ENCODE measurements around the gene DCHS2. TPM values are rescaled to one million over a fixed set of nuclear protein-coding genes. Genes with fewer than 3 reads are reported as not detected.

Gene DCHS2
- total and polyA plus RNA-seq, 2 of the 8 experiments (the other 6 are each of a cell fraction or from before 2014, with no cell fraction given): 0.54 to 2.6 TPM

- Histone ChIP-seq H3K9me3 (ENCODE audit: insufficient read depth in 2 of 2, low read depth in 1 of 2, low read length in 1 of 2) (no peaks in the 10 kb centered on the region), H3K9ac (replicated peaks in 1 of 4; ENCODE audit: extremely low read depth in 1 of 4, low read depth in 3 of 4, low read length in 3 of 4) (no peak overlapping the region), H3K79me1 (ENCODE audit: low read depth, low read length) (no peaks in the 10 kb centered on the region), H3K4ac (replicated peaks; ENCODE audit: insufficient read length, low read depth, low read length) (no peak overlapping the region), H3K4me3 (ENCODE audit: extremely low read depth in 1 of 4, insufficient read depth in 2 of 4, low read depth in 3 of 4, low read length in 4 of 4) (no peak overlapping the region), H2BK15ac (ENCODE audit: low read length) (no peak overlapping the region), H2BK5ac (ENCODE audit: low read depth, low read length) (no peak overlapping the region), H3K23ac (ENCODE audit: insufficient read length) (no peak overlapping the region), H3K18ac (ENCODE audit: extremely low read depth, low read length) (no peak overlapping the region), H4K91ac (replicated peaks; ENCODE audit: insufficient read length, low read length) (no peak overlapping the region), H3K79me2 (ENCODE audit: control insufficient read depth in 1 of 2, insufficient read depth in 2 of 2, low read length in 2 of 2) (no peaks in the 10 kb centered on the region), H4K8ac (ENCODE audit: extremely low read depth, insufficient read depth, low read length) (no peak overlapping the region), H3K27me3 (replicated peaks in 1 of 4; ENCODE audit: control insufficient read depth in 3 of 4, extremely low read depth in 1 of 4, insufficient read depth in 3 of 4, low read length in 3 of 4) (peaks cover 0 to 13% (median 6%) of the 10 kb centered on the region in 4 experiments; a peak in 4 of 7 replicates), H3K14ac (ENCODE audit: insufficient read length) (no peak overlapping the region), H4K5ac (ENCODE audit: insufficient read length, low read depth, low read length) (no peak overlapping the region), H3K23me2 (ENCODE audit: low read depth, low read length) (peaks cover 6% of the 10 kb centered on the region; the same call in 1 of the 2 replicates), H2BK20ac (ENCODE audit: low read length) (no peak overlapping the region), H2BK12ac (ENCODE audit: low read depth, low read length) (no peak overlapping the region), H3K27ac (ENCODE audit: low read depth, low read length) (no peak overlapping the region), H3K4me2 (ENCODE audit: insufficient read depth in 1 of 2, low read depth in 2 of 2, low read length in 2 of 2) (no peak overlapping the region), H2AK5ac (ENCODE audit: low read depth, low read length) (no peak overlapping the region), H3K36me3 (ENCODE audit: control insufficient read depth in 2 of 4, insufficient read depth in 4 of 4, low read length in 3 of 4) (no peaks in the 10 kb centered on the region), H4K20me1 (replicated peaks in 1 of 2; ENCODE audit: control insufficient read depth in 1 of 2, insufficient read depth in 2 of 2, low read length in 2 of 2) (no peaks in the 10 kb centered on the region), H3K4me1 (replicated peaks in 1 of 4; ENCODE audit: control insufficient read depth in 3 of 4, insufficient read depth in 4 of 4, low read length in 3 of 4) (no peaks in the 10 kb centered on the region; a peak in 1 of 7 replicates), H2BK120ac (replicated peaks; ENCODE audit: low read depth, low read length) (no peak overlapping the region), H3K56ac (replicated peaks; ENCODE audit: insufficient read length, low read depth, low read length) (no peak overlapping the region), H2AFZ (ENCODE audit: low read length) (no peak overlapping the region)
- 88% methylated on average over 6 of the region's 6 CpGs; no CpG with 5 or more reads in 1 of the 2 experiments for WGBS, 2 experiments (ENCODE audit: extremely low coverage in 1 of 2, insufficient coverage in 1 of 2, insufficient read length in 1 of 2, insufficient replicate concordance in 2 of 2, low coverage in 1 of 2, low lambda C conversion rate in 2 of 2, missing lambda C conversion rate in 1 of 2)
- no peak for DNase-seq (ENCODE audit: low read depth in 1 of 2, low spot score in 2 of 2)
- POLR2A ChIA-PET (ENCODE audit: partially characterized antibody): no interaction called here
- TF ChIP-seq CTBP2 (IDR thresholded peaks at IDR 0.05; ENCODE audit: borderline replicate concordance, insufficient read depth, insufficient read length, low read length) (no peak), BRCA1 (IDR thresholded peaks at IDR 0.05; ENCODE audit: low read depth, low read length) (no peak), RAD21 (IDR thresholded peaks at IDR 0.05 in 1 of 2, conservative IDR thresholded peaks at IDR 0.05 in 1 of 2; ENCODE audit: low read depth in 2 of 2, low read length in 2 of 2) (no peak)
- FAIRE-seq: no peak
- CTCF ChIA-PET (ENCODE audit: partially characterized antibody): interaction anchor here (0.9 to 1.6 kb wide), 2 partner anchors 17 to 81 kb away, joined by 3 to 4 read pairs; no protein-coding TSS in a partner anchor
These were observed 70.0 kb downstream of the DCHS2 start for GRCh38 chr4:154421618-154422017.

Data from H1 (cell line).